Stimulated activated CD4-positive, alpha-beta T cell treated with anti-CD3 and anti-CD28 coated beads, Interleukin-4, amount 100 ng/mL, for 24 hours (primary cell): Measurements from ENCODE around the gene ZNF500.
A peak's percentile ranks its signal among the peaks of the same experiment; 100 is the strongest.
"Not testable (repeated sequence)": the region's sequence is repeated elsewhere in the genome, so short reads cannot be mapped to it uniquely, and the experiment has no call there.

Experiments
- DNase-seq: peaks from one replicate; pipeline ENCODE4 v3.0.0-alpha.2; 2020

Gene ZNF500

GRCh38 chr16:4738370-4738769 lies 28.6 kb downstream of the ZNF500 start:
- DNase-seq, result not testable (repeated sequence)

GRCh38 chr16:4737545-4737944 lies 29.4 kb downstream of the ZNF500 start:
- DNase-seq, result no peak

DNA sequence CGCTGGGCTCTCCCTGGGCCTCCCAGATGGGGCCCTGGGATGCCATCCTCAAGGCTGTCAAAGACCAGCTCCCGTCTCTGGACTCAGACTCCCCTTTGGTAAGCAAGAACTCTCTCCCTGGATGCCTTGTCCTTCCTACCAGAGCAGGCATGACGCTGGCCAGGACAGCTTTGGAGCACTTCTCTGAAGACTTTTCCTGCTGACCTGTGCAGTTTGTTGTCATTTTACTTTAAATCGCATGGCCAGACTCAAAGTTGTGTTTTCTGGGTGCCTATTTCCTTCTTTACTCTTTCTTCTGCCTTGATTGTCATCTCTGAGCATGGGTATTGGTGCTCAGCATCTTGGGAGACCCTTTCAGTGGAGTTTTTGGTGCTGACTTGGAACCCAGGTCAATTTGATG lies 30.4 kb downstream of the ZNF500 start:
- DNase-seq, result no peak

GRCh38 chr16:4734730-4735535 lies 32.0 kb downstream of the ZNF500 start:
- peak; percentile 91 for DNase-seq

- DNase-seq, result peak; percentile 77
Observed at GRCh38 chr16:4734063-4734729, 32.8 kb downstream of the ZNF500 start, which contains the start of the genes ANKS3 and DNAAF8. ANKS3 (minus strand) TSS chr16:4734271; CDS start chr16:4730149, 4,122 bp downstream. DNAAF8 (plus strand) TSS chr16:4734537; CDS start chr16:4736515, 1,978 bp downstream.

GRCh38 chr16:4733747-4734062 lies 33.3 kb downstream of the ZNF500 start:
- DNase-seq, result peak; percentile 29

DNA sequence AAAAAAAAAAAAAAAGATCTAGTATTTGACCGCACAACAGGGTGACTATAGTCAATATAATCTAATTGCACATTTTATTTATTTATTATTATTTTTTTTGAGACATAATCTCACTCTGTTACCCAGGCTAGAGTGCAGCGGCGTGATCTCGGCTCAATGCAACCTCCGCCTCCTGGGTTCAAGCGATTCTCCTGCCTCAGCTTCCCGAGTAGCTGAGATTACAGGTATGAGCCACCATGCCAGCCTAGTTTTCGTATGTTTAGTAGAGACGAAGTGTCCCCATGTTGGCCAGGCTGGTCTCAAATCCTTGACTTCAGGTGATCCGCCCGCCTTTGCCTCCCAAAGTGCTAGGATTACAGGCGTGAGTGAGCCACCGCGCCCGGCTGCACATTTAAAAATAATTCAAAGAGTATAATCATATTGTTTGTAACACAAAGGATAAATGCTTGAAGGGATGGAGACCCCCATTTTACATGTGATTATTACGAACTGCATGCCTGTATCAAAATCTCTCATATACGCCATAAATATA lies 33.7 kb downstream of the ZNF500 start:
- no peak for DNase-seq

- DNase-seq, result no peak
Observed at GRCh38 chr16:4729876-4730275, 37.1 kb downstream of the ZNF500 start.

GRCh38 chr16:4728676-4729075 lies 38.3 kb downstream of the ZNF500 start:
- no peak for DNase-seq

GRCh38 chr16:4726616-4727015 lies 40.3 kb downstream of the ZNF500 start:
- DNase-seq, result no peak

DNA sequence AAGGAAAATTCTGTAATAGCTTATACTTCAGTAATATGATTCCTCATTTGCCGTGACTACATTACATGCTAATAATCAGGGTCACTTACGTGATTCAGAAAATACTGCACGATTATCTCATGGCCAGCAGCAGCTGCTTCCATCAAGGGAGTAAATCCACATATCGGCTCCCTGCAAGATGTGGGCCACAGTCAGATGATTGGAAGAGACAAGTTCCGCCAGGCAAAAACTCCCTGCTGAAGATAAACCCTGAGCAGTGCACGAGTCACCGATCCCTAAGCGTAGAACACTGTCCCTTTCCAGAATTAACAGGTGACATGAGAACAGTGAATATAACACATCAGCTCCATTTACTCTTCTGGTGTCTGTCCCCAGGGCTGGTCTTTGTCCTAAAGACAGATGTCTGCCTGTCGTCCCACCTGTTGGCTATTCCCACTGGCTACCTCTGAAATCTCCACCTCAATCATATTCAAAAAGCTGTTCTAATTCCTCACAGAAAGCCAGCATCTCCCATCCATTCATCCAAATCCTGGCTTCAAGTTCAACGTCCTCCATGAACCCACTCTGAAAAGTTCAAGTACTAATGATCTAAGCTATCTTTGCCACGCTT lies 42.2 kb downstream of the ZNF500 start:
- DNase-seq, result no peak

DNA sequence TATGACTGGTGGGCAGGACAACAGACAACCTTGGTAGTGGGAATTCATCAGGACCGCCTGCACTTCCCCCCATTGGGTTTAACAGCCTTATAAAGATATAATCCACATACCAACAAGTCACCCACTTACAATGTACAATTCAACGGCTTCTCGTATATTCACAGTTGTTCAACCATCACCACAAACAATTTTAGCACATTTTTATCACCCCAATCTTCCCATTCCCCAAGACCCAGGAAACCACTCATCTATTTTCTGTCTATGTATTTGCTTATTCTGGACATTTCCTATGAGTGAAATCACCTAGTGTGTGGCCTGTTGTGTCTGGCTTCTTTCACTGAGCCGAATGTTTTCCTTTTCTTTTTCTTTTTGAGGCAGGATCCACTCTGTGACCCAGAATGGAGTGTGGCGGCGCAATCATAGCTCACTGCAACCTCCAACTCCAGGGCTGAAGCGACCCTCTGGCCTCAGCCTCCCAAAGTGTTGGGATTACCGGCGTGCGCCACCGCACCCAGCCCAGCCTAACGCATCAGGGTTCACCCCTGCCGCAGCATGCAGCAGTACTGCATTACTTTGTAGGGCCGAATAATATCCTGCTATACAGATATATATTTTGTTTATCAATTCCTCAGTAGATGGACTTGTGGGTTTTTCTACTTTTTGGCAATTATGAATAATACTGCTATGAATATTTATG lies 43.7 kb downstream of the ZNF500 start:
- DNase-seq, result no peak

GRCh38 chr16:4718466-4718865 lies 48.5 kb downstream of the ZNF500 start:
- DNase-seq, result no peak

DNA sequence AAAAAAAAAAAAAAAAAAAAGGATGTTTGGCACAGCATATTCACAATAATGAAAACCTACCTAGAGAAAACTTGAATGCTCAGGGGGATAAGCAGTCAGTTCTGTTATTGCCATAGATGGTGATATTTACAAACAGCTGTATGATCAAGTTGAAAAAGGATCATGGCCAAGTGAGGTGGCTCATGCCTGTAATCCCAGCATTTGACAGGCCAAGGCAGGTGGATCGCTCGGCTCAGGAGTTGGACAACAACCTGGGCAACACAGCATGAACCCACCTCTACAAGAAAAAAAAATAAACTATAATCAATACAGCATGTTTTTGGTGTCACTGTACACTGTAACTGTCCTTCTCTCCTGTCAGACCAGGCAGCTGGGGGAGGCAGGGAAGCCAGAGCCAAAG lies 52.0 kb downstream of the ZNF500 start:
- DNase-seq, result no peak

GRCh38 chr16:4713663-4714501 lies 53.1 kb downstream of the ZNF500 start:
- no peak for DNase-seq

- no peak for DNase-seq
Observed at GRCh38 chr16:4709481-4709880, 57.5 kb downstream of the ZNF500 start.

DNA sequence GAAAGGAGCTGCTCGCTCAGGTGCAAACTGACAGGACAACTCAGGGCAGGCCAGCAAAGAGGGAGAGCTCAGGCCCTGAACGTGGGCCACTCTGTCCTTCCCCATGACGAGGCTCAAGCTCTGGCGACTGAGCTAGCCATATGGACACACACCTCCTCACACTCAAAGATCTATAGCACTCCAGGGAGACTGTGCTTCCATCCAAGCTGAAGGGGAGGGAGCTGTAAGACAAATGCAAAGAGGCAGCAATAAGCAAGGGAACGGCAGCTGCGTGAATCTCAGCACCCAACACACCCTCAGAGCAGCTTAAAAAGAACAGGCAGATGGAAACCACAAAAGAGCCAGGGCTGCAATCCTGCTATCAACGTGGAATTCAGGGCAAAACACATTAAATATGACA lies 60.1 kb downstream of the ZNF500 start:
- DNase-seq, result no peak

- DNase-seq, result no peak
Observed at GRCh38 chr16:4704913-4705312, 62.0 kb downstream of the ZNF500 start.

- no peak for DNase-seq
Observed at GRCh38 chr16:4704491-4704890, 62.5 kb downstream of the ZNF500 start.

DNA sequence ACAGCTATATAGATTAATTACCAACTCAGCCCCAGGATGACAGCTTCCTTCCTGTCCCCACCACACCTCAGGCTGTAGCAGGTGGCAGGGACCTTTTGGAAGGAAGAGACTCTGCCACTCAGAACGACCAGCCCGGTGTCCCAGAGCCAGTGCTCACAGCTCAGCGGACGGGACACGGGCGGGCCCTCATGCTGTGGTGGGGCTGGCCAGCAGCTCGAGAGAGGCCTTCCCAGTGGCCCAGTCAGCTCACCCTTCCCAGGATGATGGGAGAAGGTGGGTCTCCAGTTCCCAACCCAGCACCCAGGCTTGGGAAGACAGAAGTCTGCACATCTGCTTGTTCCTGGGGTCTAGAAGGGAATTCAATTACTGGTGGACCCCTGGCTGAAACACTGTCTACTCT lies 63.1 kb downstream of the ZNF500 start:
- no peak for DNase-seq

- no peak for DNase-seq
Observed at GRCh38 chr16:4702466-4702808, 64.5 kb downstream of the ZNF500 start.

- no peak for DNase-seq
Observed at GRCh38 chr16:4701791-4702465, 65.0 kb downstream of the ZNF500 start.
